Kidney capillary endothelial cell (primary cell): ENCODE results near the gene FBXO11.
"Not testable (repeated sequence)": the region's sequence is repeated elsewhere in the genome, so short reads cannot be mapped to it uniquely, and the experiment has no call there.

Experiments
- DNase-seq: peaks from one replicate; pipeline ENCODE4 v3.0.0-alpha.2; 2018; ENCODE audit warnings: low spot score

Gene FBXO11

GRCh38 chr2:47897883-47898731, 8.2 kb downstream of the FBXO11 start:
- no peak for DNase-seq

- DNase-seq = not testable (repeated sequence)
Measured at GRCh38 chr2:47897191-47897882, 9.0 kb downstream of the FBXO11 start.

- no peak for DNase-seq
Measured at GRCh38 chr2:47896450-47896968, 9.8 kb downstream of the FBXO11 start.

DNA sequence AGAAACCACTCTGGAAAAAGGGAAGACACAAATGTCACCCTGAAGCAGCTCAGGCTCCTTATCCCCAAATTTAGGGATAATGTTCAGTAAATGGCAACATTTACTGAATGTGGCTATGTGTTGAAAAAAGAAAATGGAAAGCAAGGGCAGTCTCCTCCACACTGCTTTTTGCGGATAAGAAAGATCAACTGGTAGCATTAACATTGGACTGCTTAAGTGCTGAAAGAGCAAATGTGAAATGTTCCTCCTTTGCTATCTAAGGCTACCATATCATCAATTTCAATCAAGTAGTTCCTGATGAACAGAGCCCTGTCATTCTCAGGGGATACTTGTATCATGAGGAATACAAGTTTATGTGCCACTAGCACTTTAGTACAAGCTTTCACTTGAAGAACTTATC, 12.5 kb downstream of the FBXO11 start:
- DNase-seq = no peak

- DNase-seq = no peak
Measured at GRCh38 chr2:47892338-47892730, 14.0 kb downstream of the FBXO11 start.

DNA sequence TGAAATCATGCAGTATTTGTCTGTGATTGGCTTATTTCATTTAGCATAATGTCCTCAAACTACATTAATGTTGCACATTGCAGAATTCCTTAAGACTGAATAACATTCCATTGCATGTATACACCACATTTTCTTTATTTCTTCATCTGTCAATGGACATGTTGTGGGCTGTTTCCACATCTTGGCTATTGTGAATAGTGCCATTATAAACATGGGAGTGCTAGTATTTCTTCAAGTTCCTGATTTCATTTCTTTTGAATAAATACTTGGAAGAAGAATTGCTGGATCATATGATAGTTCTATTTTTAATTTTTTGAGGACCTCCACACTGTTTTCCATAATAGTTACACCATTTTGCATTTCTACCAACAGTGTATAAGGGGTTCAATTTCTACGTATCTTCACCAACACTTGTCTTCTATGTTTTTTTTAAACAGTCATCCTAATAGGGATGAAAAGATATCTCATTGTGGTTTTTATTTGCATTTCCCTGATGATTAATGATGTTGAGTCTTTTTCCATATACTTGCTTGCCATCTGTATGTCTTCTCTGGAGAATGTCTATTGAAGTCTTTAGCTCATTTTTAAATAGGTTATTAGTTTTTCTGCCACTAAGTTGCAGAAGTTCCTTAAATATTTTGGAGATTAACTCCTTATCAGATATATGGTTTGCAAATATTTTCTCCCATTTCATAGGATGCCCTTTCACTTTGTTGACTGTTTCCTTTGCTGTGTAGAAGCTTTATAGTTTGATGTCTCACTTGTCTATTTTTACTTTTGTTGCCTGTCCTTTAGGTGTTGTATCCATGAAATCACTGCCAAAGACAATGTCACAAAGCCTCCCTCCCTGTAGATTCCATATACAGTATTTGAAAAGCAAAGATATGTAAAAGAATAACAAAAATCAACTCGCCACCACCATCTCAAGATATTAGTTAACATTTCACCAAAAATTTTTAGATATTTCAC, 14.6 kb downstream of the FBXO11 start:
- no peak for DNase-seq

GRCh38 chr2:47890711-47891368, 15.5 kb downstream of the FBXO11 start:
- no peak for DNase-seq

DNA sequence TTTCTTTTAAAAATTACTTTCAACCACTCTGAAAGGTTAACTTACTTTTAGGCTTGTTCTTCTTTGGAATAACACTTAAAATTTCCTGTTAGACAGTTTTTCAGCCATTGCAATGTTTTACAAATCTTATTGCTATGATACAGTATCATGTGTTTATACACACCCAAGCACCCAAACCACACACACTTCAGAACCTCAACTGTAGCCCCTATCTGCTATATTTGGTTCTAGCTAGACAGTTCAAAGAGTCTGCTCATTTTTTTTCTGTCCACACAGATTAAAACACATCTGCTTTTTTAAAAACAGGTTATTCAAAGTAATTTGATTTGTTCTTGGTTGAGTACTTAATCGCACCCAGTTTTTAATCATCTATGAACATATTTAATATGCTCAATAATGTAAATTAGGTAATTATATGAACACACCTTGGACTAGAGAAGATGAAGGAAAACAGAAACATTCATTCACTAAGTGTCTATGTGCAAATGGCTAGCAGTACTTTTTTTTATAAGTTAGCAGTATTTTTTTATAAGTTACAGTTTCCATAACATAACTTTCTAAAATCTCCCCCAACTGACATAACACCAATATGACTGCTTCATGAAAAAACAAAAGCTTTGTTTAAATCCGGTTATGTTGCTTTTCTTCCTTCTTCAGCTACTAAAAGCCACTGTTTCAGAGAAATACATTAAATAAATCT, 17.6 kb downstream of the FBXO11 start:
- DNase-seq = no peak

DNA sequence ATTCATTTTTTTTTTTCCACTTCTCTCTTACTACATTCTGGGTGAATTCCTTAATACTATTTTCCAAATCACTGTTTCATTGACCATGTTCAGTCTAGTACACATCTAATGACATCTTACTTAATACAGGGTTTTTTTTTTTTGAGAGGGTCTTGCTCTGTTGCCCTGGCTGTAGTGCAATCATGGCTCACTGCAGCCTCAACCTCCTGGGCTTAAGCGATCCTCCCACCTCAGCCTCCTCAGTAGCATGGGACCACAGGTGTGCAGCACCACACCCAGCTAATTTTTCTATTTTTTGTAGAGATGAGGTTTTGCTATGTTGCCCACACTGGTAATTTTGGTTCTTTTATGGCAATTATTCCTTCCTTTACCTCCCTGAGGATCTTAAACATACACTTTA, 29.4 kb downstream of the FBXO11 start:
- DNase-seq = no peak

DNA sequence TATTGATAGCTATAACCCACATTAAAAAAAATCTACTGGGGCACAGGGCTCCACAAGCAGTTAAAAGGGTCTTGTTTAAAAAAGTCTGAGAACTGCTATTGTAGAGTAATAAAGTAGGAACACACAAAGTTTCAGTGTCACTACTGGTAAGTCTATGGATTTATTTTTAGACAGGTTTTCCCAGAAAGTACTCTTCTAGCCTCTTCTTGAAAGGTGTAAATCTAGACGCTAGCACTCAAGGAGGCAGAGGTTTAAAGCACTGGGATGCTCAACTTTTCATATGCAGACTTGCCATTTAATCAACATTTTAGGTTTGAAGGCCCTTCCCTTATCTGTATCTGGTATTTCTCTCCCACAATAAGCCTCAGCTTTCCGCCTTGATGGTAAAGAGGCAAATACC, 33.4 kb downstream of the FBXO11 start:
- no peak for DNase-seq

- no peak for DNase-seq
Measured at GRCh38 chr2:47870641-47871540, 35.4 kb downstream of the FBXO11 start.

GRCh38 chr2:47869859-47870595, 36.3 kb downstream of the FBXO11 start:
- peak; percentile 12 for DNase-seq

GRCh38 chr2:47868611-47869352, 37.5 kb downstream of the FBXO11 start:
- DNase-seq = no peak

GRCh38 chr2:47867205-47867604, 39.1 kb downstream of the FBXO11 start:
- DNase-seq = peak; percentile 90

DNA sequence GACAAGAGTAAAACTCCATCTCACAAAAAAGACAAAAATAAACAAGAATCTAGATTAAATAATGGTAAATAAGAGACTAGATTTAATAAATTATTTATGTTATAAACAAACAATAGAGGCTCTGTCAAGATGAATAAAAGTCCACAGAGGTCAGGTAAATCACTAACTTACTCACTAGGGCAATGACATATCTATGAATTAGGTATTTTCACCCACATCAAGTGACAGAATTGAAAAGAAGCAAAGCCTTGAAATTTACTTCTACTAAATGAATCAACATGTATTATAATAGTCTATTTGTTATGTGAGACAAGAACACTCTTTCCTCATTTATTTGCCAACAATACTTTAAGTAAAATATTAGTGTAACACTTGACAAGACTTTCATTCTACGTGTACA, 41.7 kb downstream of the FBXO11 start:
- no peak for DNase-seq

GRCh38 chr2:47862949-47863348, 43.3 kb downstream of the FBXO11 start:
- no peak for DNase-seq

GRCh38 chr2:47853067-47853777, 53.1 kb downstream of the FBXO11 start:
- not testable (repeated sequence) for DNase-seq

DNA sequence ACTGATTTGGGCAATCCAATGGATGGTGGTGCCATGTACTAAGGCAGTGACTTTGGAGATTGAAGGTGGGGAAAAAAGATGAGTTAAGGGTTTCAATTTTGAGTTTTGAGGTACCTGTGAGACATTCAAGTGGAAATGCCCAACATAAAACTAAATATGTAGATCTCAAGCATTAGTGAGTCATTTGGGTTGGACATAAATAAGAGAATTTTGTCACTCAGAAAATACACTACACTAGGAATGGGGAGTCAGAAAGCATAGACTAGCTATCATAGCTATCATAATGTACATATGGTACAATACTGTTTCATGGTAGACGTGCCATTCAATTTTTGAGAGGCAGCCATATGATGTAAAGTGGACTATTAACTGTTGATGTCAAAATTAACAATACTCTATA, 56.1 kb downstream of the FBXO11 start:
- DNase-seq = no peak
